ENCODE measurements around the gene ACBD6. TPM values are rescaled to one million over a fixed set of nuclear protein-coding genes. Genes with fewer than 3 reads are reported as not detected.

ACBD6 gene
- total RNA-seq, 1 donor from 2014 or later = 57.5 TPM

GRCh38 chr1:180264595-180264994 is 237.8 kb downstream of the ACBD6 start:
- Mint-ChIP-seq H3K9me3 (ENCODE audit: unreplicated experiment) (no peaks in the 10 kb centered on the region), H3K4me1 (ENCODE audit: unreplicated experiment) (peaks cover 11% of the 10 kb centered on the region), H3K27me3 (ENCODE audit: unreplicated experiment) (peaks cover 2% of the 10 kb centered on the region), H3K36me3 (ENCODE audit: unreplicated experiment) (peaks cover under 1% of the 10 kb centered on the region), H3K4me3 (ENCODE audit: unreplicated experiment) (no peak overlapping the region), H3K27ac (ENCODE audit: unreplicated experiment) (no peak overlapping the region)
- no peak for DNase-seq (ENCODE audit: extremely low spot score, unreplicated experiment)
- TF ChIP-seq, protein P1, sequence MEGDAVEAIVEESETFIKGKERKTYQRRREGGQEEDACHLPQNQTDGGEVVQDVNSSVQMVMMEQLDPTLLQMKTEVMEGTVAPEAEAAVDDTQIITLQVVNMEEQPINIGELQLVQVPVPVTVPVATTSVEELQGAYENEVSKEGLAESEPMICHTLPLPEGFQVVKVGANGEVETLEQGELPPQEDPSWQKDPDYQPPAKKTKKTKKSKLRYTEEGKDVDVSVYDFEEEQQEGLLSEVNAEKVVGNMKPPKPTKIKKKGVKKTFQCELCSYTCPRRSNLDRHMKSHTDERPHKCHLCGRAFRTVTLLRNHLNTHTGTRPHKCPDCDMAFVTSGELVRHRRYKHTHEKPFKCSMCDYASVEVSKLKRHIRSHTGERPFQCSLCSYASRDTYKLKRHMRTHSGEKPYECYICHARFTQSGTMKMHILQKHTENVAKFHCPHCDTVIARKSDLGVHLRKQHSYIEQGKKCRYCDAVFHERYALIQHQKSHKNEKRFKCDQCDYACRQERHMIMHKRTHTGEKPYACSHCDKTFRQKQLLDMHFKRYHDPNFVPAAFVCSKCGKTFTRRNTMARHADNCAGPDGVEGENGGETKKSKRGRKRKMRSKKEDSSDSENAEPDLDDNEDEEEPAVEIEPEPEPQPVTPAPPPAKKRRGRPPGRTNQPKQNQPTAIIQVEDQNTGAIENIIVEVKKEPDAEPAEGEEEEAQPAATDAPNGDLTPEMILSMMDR (IDR thresholded peaks at IDR 0.05) = no peak

- TF ChIP-seq, protein P1 (IDR thresholded peaks at IDR 0.05) = no peak
- H3K27ac Mint-ChIP-seq (ENCODE audit: unreplicated experiment) = no peak overlapping the region
- H3K27me3 Mint-ChIP-seq (ENCODE audit: unreplicated experiment) = peaks cover 2% of the 10 kb centered on the region
- peaks cover 11% of the 10 kb centered on the region for H3K4me1 Mint-ChIP-seq (ENCODE audit: unreplicated experiment)
- H3K36me3 Mint-ChIP-seq (ENCODE audit: unreplicated experiment) = no peaks in the 10 kb centered on the region
- H3K9me3 Mint-ChIP-seq (ENCODE audit: unreplicated experiment) = no peaks in the 10 kb centered on the region
- H3K4me3 Mint-ChIP-seq (ENCODE audit: unreplicated experiment) = no peak overlapping the region
- DNase-seq (ENCODE audit: extremely low spot score, unreplicated experiment) = no peak
Measured at GRCh38 chr1:180262628-180263488, 239.5 kb downstream of the ACBD6 start.

DNA sequence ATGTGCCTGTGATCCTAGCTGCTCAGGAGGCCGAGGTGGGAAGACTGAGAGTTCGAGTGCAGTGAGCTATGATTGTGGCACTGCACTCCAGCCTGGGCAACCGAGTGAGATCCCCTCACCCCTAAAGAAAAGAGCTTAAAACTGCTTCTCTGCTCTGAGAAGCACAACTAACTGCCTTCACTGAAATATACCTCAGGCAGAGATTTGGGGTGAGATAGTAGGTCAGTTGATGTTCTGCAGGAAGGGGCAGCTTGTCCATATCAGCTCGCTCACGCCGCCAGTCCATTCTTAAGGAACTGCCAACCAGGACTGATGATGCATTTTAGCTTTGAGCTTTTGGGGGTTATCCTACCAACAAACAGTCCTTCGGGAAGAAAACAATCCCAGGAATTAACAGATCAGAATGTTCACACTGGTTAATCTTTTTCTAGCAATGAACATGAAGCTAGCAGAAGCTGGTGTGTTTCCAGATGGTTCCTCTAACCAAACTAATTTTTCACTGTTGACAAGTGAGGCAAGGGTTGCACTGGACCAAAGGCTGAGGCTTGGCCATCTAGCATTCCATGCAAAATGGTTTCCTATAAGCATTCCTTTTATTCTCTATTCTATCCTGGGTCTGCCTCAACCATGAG is 240.7 kb downstream of the ACBD6 start:
- H3K27ac Mint-ChIP-seq (ENCODE audit: unreplicated experiment) = no peak overlapping the region
- TF ChIP-seq, protein P1 (IDR thresholded peaks at IDR 0.05) = no peak
- peaks cover 2% of the 10 kb centered on the region for H3K27me3 Mint-ChIP-seq (ENCODE audit: unreplicated experiment)
- H3K9me3 Mint-ChIP-seq (ENCODE audit: unreplicated experiment) = no peaks in the 10 kb centered on the region
- no peak for DNase-seq (ENCODE audit: extremely low spot score, unreplicated experiment)
- H3K36me3 Mint-ChIP-seq (ENCODE audit: unreplicated experiment) = no peaks in the 10 kb centered on the region
- peaks cover 11% of the 10 kb centered on the region for H3K4me1 Mint-ChIP-seq (ENCODE audit: unreplicated experiment)
- no peak overlapping the region for H3K4me3 Mint-ChIP-seq (ENCODE audit: unreplicated experiment)

DNA sequence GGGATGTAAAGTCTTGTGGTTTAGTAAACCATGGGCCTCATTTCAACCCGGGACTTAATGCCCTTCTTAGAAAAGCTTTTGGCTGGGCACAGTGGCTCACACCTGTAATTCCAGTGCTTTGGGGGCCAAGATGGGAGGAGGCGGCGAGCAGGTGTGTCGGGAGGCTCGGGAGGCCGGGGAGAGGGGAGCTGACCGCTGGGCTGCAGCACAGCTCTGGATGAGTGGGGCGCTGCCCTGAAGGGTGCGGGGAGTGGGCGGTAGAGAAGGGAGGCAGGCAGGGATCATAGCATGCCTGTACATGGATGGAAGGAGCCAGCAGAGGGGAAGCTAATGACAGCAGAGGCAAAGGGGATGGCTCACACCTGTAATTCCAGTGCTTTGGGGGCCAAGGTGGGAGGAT is 241.3 kb downstream of the ACBD6 start:
- no peak overlapping the region for H3K4me3 Mint-ChIP-seq (ENCODE audit: unreplicated experiment)
- H3K27ac Mint-ChIP-seq (ENCODE audit: unreplicated experiment) = no peak overlapping the region
- DNase-seq (ENCODE audit: extremely low spot score, unreplicated experiment) = no peak
- no peaks in the 10 kb centered on the region for H3K9me3 Mint-ChIP-seq (ENCODE audit: unreplicated experiment)
- TF ChIP-seq, protein P1 (IDR thresholded peaks at IDR 0.05) = no peak
- peaks cover 11% of the 10 kb centered on the region for H3K4me1 Mint-ChIP-seq (ENCODE audit: unreplicated experiment)
- H3K27me3 Mint-ChIP-seq (ENCODE audit: unreplicated experiment) = peaks cover 2% of the 10 kb centered on the region
- H3K36me3 Mint-ChIP-seq (ENCODE audit: unreplicated experiment) = no peaks in the 10 kb centered on the region

- DNase-seq (ENCODE audit: extremely low spot score, unreplicated experiment) = no peak
- Mint-ChIP-seq H3K9me3 (ENCODE audit: unreplicated experiment) (no peaks in the 10 kb centered on the region), H3K36me3 (ENCODE audit: unreplicated experiment) (no peaks in the 10 kb centered on the region), H3K27ac (ENCODE audit: unreplicated experiment) (no peak overlapping the region), H3K27me3 (ENCODE audit: unreplicated experiment) (peaks cover 2% of the 10 kb centered on the region), H3K4me1 (ENCODE audit: unreplicated experiment) (peaks cover 11% of the 10 kb centered on the region), H3K4me3 (ENCODE audit: unreplicated experiment) (no peak overlapping the region)
- TF ChIP-seq, protein P1 (IDR thresholded peaks at IDR 0.05) = no peak
Measured at GRCh38 chr1:180260541-180260940, 241.8 kb downstream of the ACBD6 start.

Measured in osteocyte (in vitro differentiated cells).